ENCODE data around the gene PRR15.

The PRR15 gene

GRCh38 chr7:29611941-29612544 lies 48.4 kb downstream of the PRR15 start:
- DNase-seq: no peak

- DNase-seq: no peak
Observed at GRCh38 chr7:29612596-29612995, 49.0 kb downstream of the PRR15 start.

GRCh38 chr7:29613100-29613499 lies 49.5 kb downstream of the PRR15 start:
- no peak for DNase-seq

GRCh38 chr7:29614229-29614628 lies 50.6 kb downstream of the PRR15 start:
- no peak for DNase-seq

All from stimulated activated naive CD4-positive, alpha-beta T cell treated with Interleukin-2 at 50 U/mL for 16 hours (primary cell).